Keratinocyte (primary cell): Measurements from ENCODE around the gene HEATR1. TPM values are rescaled to one million over a fixed set of nuclear protein-coding genes. Genes with fewer than 3 reads are reported as not detected.

Experiments used
- DNase-seq: peaks from one replicate; pipeline ENCODE4 v3.0.0-alpha.2; 2011; ENCODE audit warnings: low read depth, missing footprints, low spot score
- FAIRE-seq: peaks from 2 replicates; lab custom pipeline; 2011; peaks lifted over from hg19 to GRCh38; lab: Jason Lieb, UNC
- H2AFZ ChIP-seq: 2 replicates; pipeline ENCODE4 v1.6.0; 2012; ENCODE audit warnings: low read length, control low read depth, inconsistent platforms; ENCODE audit not compliant: control insufficient read depth
- H3K27ac ChIP-seq: 2 replicates; pipeline ENCODE4 v1.5.1; 2011; ENCODE audit warnings: low read length; ENCODE audit not compliant: control insufficient read depth, insufficient read depth
- H3K27me3 ChIP-seq: 3 replicates; pipeline ENCODE4 v1.6.0; 2011; ENCODE audit warnings: low read length; ENCODE audit not compliant: control insufficient read depth, insufficient read depth; ENCODE audit errors: extremely low read depth
- H3K36me3 ChIP-seq, 2 experiments: 2 replicates in 1 of 2; 3 replicates in 1 of 2; pipeline ENCODE4 v1.5.1; 2011; ENCODE audit warnings: low read length in 2 of 2, mild to moderate bottlenecking in 1 of 2; ENCODE audit not compliant: control insufficient read depth in 2 of 2, insufficient read depth in 2 of 2; ENCODE audit errors: extremely low read depth in 1 of 2
- H3K4me1 ChIP-seq: 3 replicates; pipeline ENCODE4 v1.5.1; 2011; ENCODE audit warnings: low read length; ENCODE audit not compliant: control insufficient read depth, insufficient read depth; ENCODE audit errors: extremely low read depth
- H3K4me2 ChIP-seq: 3 replicates; pipeline ENCODE4 v1.6.0; 2011; ENCODE audit warnings: low read depth, low read length; ENCODE audit not compliant: control insufficient read depth, insufficient read depth; ENCODE audit errors: extremely low read depth
- H3K4me3 ChIP-seq, 3 experiments: fragments of 200-600 bp in 1 of 3; sonication (generic) in 1 of 3; 2 replicates in 2 of 3; 3 replicates in 1 of 3; pipeline ENCODE4 v1.5.1; 2011 to 2016; ENCODE audit warnings: low read length in 3 of 3, mild to moderate bottlenecking in 3 of 3, control low read depth in 2 of 3, inconsistent platforms in 1 of 3, low read depth in 1 of 3, mixed read lengths in 1 of 3, mixed run types in 1 of 3, moderate library complexity in 1 of 3; ENCODE audit not compliant: control insufficient read depth in 2 of 3, insufficient read depth in 2 of 3; ENCODE audit errors: extremely low read depth in 1 of 3
- H3K79me2 ChIP-seq: 2 replicates; pipeline ENCODE4 v1.6.0; 2012; ENCODE audit warnings: low read length; ENCODE audit not compliant: control insufficient read depth, insufficient read depth
- H3K9ac ChIP-seq: 3 replicates; pipeline ENCODE4 v1.6.0; 2011; ENCODE audit warnings: low read length; ENCODE audit not compliant: control insufficient read depth, insufficient read depth; ENCODE audit errors: extremely low read depth
- H3K9me1 ChIP-seq: 3 replicates; pipeline ENCODE4 v1.6.0; 2011; ENCODE audit warnings: low read length; ENCODE audit not compliant: control insufficient read depth, insufficient read depth; ENCODE audit errors: extremely low read depth
- H3K9me3 ChIP-seq: 2 replicates; pipeline ENCODE4 v1.5.1; 2012; ENCODE audit warnings: low read depth, low read length; ENCODE audit not compliant: control insufficient read depth
- H4K20me1 ChIP-seq: 3 replicates; pipeline ENCODE4 v1.6.0; 2011; ENCODE audit warnings: low read length; ENCODE audit not compliant: control insufficient read depth, insufficient read depth; ENCODE audit errors: extremely low read depth
- CTCF ChIP-seq, 3 experiments: IDR thresholded peaks in 1 of 3; conservative IDR thresholded peaks in 1 of 3; optimal IDR thresholded peaks in 1 of 3; 2 replicates in 2 of 3; 3 replicates in 1 of 3; pipeline versions ENCODE3 to v1.5.1; 2011; ENCODE audit warnings: low read length in 3 of 3, mild to moderate bottlenecking in 3 of 3, moderate library complexity in 2 of 3, control low read depth in 1 of 3, inconsistent platforms in 1 of 3; ENCODE audit not compliant: insufficient read depth in 2 of 3; ENCODE audit errors: extremely low read depth in 1 of 3
- EZH2 ChIP-seq: IDR thresholded peaks from one replicate; pipeline ENCODE4 v1.6.1; 2012; ENCODE audit warnings: inconsistent platforms, mild to moderate bottlenecking, low read length, moderate library complexity
- dilution Hi-C: fragments of 300-500 bp; cut with MboI; formaldehyde crosslinking; loops from one replicate; pipeline ENCODE4 v1.7.0; 2020; ENCODE audit warnings: low sequenced_read_pairs; ENCODE audit not compliant: extremely low pct_ligation_motif_present
- polyA plus RNA-seq, 5 experiments: library from polyadenylated mRNA; depleted of rRNA in 3 of 5; stranded (reverse) in 3 of 5; stranded (forward) in 1 of 5; unstranded in 1 of 5; fragments of >200 nt; gene quantifications; 1 replicate in 1 of 5; 2 replicates in 3 of 5; 3 replicates in 1 of 5; pipeline versions ENCODE4 v1.2.1 to v1.2.3, GENCODE V29; 2011 to 2012; ENCODE audit warnings: missing spikeins in 2 of 5, low read depth in 1 of 5, low replicate concordance in 1 of 5

The HEATR1 gene
- polyA plus RNA-seq, 1 donor (not counting 4 experiments of a cell fraction or from before 2014, with no cell fraction given) = 19.5 TPM

- Histone ChIP-seq H3K4me3 (peak overlapping the region in 2 of 3 experiments; percentile 39 to 60), H3K4me2 (peak overlapping the region; percentile 76), H4K20me1 (no peaks in the 10 kb centered on the region), H2AFZ (peak overlapping the region; percentile 88), H3K36me3 (no peaks in the 10 kb centered on the region), H3K79me2 (no peaks in the 10 kb centered on the region), H3K9me3 (no peaks in the 10 kb centered on the region), H3K27me3 (no peaks in the 10 kb centered on the region), H3K9ac (no peak overlapping the region), H3K27ac (no peak overlapping the region), H3K9me1 (no peaks in the 10 kb centered on the region), H3K4me1 (peaks cover 4% of the 10 kb centered on the region)
- FAIRE-seq = peak; percentile 20
- TF ChIP-seq EZH2 = no peak
- TF ChIP-seq CTCF (optimal IDR thresholded peaks at IDR 0.05 in 1 of 3, IDR thresholded peaks at IDR 0.05 in 1 of 3, conservative IDR thresholded peaks at IDR 0.05 in 1 of 3; ENCODE audit: extremely low read depth in 1 of 3, insufficient read depth in 2 of 3, low read length in 3 of 3) = no peak
- dilution Hi-C loops = no loop called here
- no peak for DNase-seq
Observed at GRCh38 chr1:236502972-236503639, 101.2 kb downstream of the HEATR1 start.

- H3K9ac ChIP-seq = no peak overlapping the region
- H3K27ac ChIP-seq = no peak overlapping the region
Observed at GRCh38 chr1:236502579-236502971, 101.7 kb downstream of the HEATR1 start.

More at GRCh38 chr1:236502579-236502971, 101.7 kb downstream of the HEATR1 start:
- FAIRE-seq (peak; percentile 17), DNase-seq (no peak)
- H4K20me1 ChIP-seq = no peaks in the 10 kb centered on the region
- no peaks in the 10 kb centered on the region for H3K27me3 ChIP-seq
- peaks cover 4% of the 10 kb centered on the region for H3K4me1 ChIP-seq
- H3K79me2 ChIP-seq = no peaks in the 10 kb centered on the region
- dilution Hi-C loops = no loop called here
- H3K4me3 ChIP-seq = no peak overlapping the region
- no peaks in the 10 kb centered on the region for H3K9me3 ChIP-seq
- H3K4me2 ChIP-seq = peak overlapping the region; percentile 76
- H2AFZ ChIP-seq = peak overlapping the region; percentile 88
- H3K9me1 ChIP-seq = no peaks in the 10 kb centered on the region
- H3K36me3 ChIP-seq = no peaks in the 10 kb centered on the region
- TF ChIP-seq CTCF (optimal IDR thresholded peaks at IDR 0.05 in 1 of 3, IDR thresholded peaks at IDR 0.05 in 1 of 3, conservative IDR thresholded peaks at IDR 0.05 in 1 of 3; ENCODE audit: extremely low read depth in 1 of 3, insufficient read depth in 2 of 3, low read length in 3 of 3) (no peak), EZH2 (no peak)
